Middle frontal gyrus (tissue), 1 donor: ENCODE results near the gene FADS2.

Source experiments
- DNase-seq: peaks from one replicate; pipeline ENCODE4 v3.0.0-alpha.2; 2015; ENCODE audit warnings: low spot score; ENCODE audit errors: extremely low spot score

FADS2 gene

DNA sequence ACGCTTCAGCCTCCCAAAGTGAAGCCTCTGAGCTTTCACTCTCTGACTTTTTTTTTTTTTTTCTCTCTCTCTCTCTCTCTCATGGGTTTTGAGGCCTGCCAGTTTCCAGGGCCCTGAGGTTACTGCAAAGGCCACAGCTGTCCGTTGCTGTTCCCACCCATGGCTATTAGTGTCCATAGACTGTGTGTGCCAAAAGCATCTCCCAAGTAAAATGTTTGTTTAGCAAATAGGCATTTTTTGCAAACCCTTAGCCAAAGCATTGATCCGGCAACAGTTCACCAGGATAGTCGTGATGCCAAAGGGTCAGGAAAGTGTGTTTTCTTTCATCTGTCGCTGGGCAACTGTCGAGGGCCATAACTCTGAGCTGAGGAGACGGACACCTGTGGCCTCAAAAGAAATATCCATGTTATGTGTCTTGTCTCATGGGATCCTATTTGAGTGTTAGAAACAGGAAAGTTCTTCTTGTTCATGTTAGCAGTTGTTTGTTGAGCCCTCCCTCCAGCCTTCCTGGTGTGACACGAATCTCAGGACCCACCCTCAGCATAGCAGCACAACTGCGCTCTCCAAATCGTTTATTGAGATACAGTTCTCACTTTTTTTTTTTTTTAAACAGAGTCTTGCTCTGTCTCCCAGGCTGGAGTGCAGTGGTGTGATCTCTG lies 18.4 kb downstream of the FADS2 start:
- DNase-seq = no peak

DNA sequence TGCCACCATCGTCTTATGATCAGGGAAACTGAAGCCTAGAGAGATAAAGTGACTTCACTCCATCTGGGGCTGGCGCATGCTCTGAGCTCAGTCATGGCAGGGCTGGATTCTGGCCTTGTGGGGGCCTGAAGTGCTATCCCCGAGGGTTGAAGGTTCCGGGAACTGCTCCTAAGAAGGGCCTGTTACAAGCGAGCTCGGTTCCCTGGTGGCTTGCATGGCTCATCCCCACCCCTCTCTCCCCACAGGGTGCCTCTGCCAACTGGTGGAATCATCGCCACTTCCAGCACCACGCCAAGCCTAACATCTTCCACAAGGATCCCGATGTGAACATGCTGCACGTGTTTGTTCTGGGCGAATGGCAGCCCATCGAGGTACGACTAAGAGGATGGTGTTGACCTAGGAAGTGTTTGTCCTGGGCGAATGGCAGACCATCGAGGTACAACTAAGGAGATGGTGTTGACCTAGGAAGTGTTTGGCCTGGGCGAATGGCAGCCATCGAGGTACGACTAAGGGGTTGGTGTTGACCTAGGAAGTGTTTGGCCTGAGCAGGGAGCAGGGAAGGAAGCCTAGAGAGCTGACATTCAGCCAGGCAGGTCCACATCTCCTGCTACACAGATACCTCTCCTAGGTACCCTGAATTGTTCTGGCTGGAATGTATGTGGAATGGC lies 19.9 kb downstream of the FADS2 start:
- no peak for DNase-seq

- DNase-seq = no peak
Measured at GRCh38 chr11:61848631-61849030, 20.5 kb downstream of the FADS2 start.

GRCh38 chr11:61850687-61851086 lies 22.6 kb downstream of the FADS2 start:
- DNase-seq = no peak

DNA sequence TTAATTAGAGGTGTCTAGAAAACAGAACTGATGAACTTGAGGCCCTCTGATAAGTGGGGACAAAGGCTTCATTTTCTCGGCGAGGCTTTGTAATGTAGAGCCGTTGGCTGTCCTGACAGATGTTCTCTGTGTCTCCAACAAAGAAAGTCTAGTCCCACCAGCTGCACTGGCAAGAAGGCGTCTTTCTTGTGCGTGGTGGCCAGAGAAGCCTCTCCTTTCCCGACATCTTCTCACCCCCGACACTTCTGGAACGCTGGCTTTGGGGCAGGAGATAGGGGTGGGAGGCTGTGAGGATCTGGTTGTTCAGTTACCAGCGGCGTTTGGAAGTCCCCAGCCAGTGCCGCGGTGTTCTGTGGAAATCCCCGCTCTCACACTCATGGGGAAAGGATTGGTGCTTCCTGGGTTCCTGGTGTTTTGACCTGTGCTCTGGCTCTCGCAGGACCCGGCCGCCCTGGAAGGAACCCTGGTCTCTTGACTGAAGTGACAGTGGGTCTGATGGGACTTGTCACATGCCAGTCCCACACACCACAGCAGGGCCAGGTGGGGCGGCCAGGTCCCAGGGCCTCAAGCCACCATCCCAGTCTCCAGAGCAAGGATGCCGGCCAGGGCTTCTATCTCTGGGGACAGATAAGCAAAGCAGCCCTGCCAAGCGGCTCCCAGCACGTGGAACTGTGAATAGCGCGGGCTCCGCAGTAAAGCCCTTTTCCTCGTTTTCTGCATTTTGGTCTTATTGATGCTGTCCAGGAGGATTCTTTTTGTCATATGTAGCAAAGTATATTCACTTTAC lies 23.2 kb downstream of the FADS2 start:
- no peak for DNase-seq

DNA sequence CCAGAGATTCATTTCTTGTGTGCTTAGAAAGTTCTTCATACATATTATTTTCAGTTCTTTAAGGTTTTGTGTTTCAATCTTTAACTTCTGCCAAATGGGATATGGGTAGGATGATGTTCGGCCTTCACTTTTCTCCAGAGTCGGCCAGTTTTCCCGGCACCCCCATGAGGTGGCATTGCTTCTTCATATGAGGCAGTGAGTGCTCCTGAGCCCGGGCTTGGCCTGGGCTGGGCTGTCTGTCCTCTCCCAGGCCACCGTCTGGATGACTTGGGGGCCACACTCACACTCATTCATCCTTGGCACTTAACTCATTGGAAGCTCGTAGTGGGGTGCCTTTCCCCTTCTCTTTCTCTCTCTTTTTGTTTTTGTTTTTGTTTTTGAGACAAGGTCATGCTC lies 23.8 kb downstream of the FADS2 start:
- DNase-seq = no peak

DNA sequence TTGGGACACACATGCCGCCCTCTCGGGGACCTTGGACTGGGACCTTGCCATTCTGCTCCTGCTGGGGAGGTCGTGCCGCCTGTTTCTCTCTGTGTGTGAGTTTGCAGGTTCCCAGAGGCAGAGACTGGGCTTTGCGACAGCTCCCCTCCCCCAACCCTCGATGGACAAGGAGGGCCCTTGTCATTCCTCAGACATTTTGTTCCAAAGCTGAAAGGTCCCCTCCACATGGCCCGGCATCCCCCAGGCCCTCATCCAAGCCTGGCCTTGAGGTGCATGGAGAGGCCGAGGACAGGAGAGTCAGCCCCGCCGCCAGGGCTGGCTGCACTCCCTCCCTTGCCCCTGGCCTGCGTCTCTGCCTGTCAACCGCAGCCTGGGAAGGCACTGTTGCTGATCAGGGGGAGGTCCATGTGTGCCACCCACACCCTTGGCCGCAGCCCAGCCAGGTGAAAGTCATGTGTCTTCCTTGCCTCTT lies 25.6 kb downstream of the FADS2 start:
- no peak for DNase-seq

GRCh38 chr11:61854206-61854895 lies 26.3 kb downstream of the FADS2 start:
- no peak for DNase-seq

- DNase-seq = no peak
Measured at GRCh38 chr11:61854966-61855714, 27.0 kb downstream of the FADS2 start.

- no peak for DNase-seq
Measured at GRCh38 chr11:61855939-61856680, 28.0 kb downstream of the FADS2 start.

DNA sequence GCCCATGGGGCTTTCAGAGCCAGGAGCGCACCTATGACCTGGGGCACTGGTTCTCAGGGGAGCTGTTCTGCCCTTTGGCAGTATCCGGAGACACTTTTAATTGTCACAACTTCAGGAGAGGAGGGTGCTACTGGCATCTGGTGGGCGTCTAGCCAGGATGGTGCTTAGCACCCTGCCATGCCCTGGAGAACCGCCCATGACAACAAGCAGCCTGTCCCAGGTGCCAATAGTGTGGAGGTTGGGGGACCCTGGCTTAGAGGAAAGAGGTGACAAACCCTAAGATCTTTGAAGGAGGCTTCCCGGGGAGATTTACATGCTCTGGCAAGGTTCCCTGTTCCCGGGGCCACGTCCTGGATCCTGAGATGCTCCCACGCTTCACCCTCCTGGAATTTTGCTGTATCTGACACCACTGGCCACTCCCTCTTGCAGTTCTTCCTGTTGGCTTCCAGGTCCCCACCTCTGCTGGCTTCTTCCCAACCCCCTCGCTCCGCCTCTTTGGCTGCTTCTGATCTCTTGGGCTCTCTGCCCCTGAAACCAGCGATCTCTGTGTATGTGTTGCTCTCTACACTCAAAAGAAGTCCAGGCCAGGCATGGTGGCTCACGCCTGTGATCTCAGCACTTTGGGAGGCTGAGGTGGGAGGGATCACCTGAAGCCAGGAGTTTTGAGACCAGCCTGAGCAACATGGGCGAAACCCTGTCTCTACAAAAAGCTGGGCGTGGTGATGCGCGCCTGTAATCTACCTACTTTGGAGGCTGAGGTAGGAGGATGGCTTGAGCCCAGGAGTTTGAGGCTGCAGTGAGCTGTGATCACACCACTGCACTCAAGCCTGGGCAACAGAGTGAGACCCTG lies 32.2 kb downstream of the FADS2 start:
- no peak for DNase-seq

GRCh38 chr11:61861634-61862033 lies 33.5 kb downstream of the FADS2 start:
- DNase-seq = no peak

DNA sequence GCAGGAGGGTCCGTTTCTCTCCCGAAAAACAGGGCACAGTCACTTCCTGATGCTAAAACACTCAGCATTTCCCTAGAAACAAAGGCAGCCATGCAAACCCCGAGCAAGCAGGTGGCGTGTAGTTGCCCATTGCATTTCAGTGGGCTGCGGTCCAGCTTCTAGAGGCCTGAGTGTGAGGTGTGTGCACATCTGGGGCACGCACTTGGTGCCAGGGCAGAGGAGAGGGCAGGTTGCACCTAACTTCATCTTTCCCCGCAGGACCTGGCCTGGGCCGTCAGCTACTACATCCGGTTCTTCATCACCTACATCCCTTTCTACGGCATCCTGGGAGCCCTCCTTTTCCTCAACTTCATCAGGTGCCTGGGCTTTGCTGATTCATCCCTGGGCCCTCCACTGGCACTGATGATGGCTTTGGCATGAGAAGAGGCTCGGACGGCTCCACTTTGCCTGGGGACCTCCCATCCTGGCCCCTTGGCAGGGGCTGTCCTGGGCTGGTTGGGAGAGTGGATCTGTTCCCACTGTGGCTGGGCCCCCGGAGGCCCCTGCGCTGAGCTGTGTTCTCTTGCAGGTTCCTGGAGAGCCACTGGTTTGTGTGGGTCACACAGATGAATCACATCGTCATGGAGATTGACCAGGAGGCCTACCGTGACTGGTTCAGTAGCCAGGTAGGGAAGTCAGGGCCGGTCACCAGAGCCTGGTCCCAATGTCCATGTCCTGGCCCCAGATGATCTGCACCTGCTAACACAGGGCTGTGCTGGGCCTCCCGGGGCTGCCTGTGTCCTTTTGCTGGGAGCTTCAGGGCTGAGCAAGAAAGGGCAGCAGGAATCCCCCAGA lies 34.8 kb downstream of the FADS2 start:
- no peak for DNase-seq

- no peak for DNase-seq
Measured at GRCh38 chr11:61863548-61864081, 35.5 kb downstream of the FADS2 start.

DNA sequence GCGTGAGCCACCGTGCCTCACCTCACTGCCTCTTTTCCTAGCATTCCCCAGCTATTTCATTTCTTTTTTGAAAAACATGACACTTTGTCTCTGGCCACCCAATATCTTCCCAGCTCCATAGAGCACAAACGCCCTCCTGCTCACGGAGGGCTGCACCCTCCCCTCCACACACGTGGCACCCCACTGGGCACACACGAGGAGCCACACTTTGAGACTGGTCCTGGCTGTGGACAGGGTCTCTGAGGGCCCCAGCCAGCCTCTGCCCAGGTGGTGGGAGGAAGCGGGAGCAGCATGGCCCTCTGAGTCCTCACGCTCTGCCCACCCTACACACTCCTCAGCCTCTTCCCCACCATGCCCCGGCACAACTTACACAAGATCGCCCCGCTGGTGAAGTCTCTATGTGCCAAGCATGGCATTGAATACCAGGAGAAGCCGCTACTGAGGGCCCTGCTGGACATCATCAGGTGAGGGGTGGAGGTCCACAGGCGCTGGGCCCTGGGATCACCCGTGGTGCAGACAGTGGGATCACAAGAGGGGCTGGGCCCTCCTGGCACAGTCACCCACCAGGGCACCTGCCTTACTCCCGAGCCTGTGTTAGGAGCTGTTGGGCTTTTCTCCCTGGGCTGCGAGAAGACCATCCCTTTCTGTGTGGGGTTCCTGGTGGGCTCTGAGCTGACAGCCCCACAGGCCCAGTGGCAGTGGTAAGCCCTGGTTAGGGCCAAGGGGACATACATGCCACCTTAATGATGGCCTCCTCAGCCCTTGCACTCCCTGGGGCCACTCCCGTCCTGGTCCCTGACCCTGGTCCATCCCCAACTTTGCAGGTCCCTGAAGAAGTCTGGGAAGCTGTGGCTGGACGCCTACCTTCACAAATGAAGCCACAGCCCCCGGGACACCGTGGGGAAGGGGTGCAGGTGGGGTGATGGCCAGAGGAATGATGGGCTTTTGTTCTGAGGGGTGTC lies 37.0 kb downstream of the FADS2 start:
- DNase-seq = no peak

DNA sequence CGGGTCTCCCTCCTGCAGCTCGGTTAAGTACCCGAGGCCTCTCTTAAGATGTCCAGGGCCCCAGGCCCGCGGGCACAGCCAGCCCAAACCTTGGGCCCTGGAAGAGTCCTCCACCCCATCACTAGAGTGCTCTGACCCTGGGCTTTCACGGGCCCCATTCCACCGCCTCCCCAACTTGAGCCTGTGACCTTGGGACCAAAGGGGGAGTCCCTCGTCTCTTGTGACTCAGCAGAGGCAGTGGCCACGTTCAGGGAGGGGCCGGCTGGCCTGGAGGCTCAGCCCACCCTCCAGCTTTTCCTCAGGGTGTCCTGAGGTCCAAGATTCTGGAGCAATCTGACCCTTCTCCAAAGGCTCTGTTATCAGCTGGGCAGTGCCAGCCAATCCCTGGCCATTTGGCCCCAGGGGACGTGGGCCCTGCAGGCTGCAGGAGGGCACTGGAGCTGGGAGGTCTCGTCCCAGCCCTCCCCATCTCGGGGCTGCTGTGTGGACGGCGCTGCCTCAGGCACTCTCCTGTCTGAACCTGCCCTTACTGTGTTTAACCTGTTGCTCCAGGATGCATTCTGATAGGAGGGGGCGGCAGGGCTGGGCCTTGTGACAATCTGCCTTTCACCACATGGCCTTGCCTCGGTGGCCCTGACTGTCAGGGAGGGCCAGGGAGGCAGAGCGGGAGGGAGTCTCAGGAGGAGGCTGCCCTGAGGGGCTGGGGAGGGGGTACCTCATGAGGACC lies 38.3 kb downstream of the FADS2 start:
- DNase-seq = no peak
